Activated naive CD4-positive, alpha-beta T cell treated with anti-CD3 and anti-CD28 coated beads, Interleukin-2, amount 50 U/mL, for 72 hours (primary cell): ENCODE results near the gene WASF2. TPM values are rescaled to one million over a fixed set of nuclear protein-coding genes. Genes with fewer than 3 reads are reported as not detected.
A peak's percentile ranks its signal among the peaks of the same experiment; 100 is the strongest.

Source experiments
- ATAC-seq, 2 donors: fragments of 150-1000 bp; cut with Tn5 transposase; 2 replicates each; pipeline ENCODE4 v1.10.0; 2021; ENCODE audit warnings: mild to moderate bottlenecking in 2 of 2, moderate library complexity in 2 of 2
- DNase-seq, 2 donors: peaks; one replicate each; pipeline ENCODE4 v3.0.0; 2021 to 2022; ENCODE audit warnings: low spot score in 2 of 2
- H3K27ac Mint-ChIP-seq, 2 donors: one replicate each; pipeline ENCODE4 v1.8.0; 2022; ENCODE audit warnings: mild to moderate bottlenecking in 2 of 2, mixed read lengths in 2 of 2
- H3K36me3 Mint-ChIP-seq, 2 donors: one replicate each; pipeline ENCODE4 v1.8.0; 2022; ENCODE audit warnings: mixed read lengths in 2 of 2
- H3K9me3 Mint-ChIP-seq, 2 donors: one replicate each; pipeline ENCODE4 v1.8.0; 2022; ENCODE audit warnings: mixed read lengths in 2 of 2
- total RNA-seq, 2 donors: library from RNA; stranded (reverse); gene quantifications; one replicate each; pipeline ENCODE4 v1.2.3, GENCODE V29; 2022

The WASF2 gene
- total RNA-seq, 2 donors from 2014 or later: 97.8 to 116 TPM

- H3K9me3 Mint-ChIP-seq: no peaks in the 10 kb centered on the region
- DNase-seq (no peak), ATAC-seq (no peak)
- H3K27ac Mint-ChIP-seq: no peak overlapping the region
- no peaks in the 10 kb centered on the region for H3K36me3 Mint-ChIP-seq
Observed at GRCh38 chr1:27358928-27359313, 131.0 kb downstream of the WASF2 start.

DNA sequence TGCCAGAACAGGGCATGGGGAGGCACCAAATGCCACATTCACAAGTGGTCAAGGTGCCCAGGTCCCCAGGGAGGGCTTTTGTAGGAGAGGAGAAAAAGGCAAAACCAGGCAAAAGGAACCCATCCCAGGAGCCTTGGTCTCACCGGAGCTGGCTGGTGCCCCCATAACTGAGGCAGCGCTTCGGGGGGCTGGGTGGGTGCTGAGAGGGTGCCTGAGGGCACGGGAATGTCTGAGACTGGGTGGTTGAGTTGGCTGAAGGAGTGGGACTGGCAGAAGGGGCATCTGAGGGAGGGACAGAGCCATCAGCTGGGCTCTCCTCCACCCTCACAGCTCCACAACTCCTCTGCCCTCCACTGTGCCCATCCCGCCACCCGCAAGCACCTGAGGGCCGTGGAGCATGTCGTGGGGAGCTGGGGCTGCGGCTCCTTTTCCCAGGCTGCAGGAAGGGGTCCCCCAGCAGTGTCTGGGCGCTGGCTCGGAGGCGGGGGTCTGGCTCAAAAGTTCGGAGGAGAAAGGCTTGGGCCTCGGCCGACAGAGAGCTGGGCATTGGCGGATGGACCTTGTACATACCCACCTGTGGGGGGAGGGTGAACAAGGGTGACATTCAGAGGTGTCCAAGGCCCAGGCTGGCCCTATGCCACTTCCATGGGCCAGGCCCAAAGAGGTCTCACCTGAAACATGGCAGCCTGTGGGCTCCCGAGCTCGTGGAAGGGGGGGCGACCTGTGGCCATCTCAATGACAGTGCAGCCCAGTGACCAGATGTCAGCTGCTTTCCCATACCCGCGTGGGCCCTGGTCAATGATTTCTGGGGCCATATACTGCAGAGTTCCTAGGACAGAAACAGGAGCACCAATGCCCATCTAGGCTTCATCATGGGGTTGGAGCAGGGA, 131.7 kb downstream of the WASF2 start:
- H3K9me3 Mint-ChIP-seq: no peaks in the 10 kb centered on the region
- DNase-seq (no peak), ATAC-seq (no peak)
- no peaks in the 10 kb centered on the region for H3K36me3 Mint-ChIP-seq
- H3K27ac Mint-ChIP-seq: peak overlapping the region in 1 of 2 donors; percentile 59

DNA sequence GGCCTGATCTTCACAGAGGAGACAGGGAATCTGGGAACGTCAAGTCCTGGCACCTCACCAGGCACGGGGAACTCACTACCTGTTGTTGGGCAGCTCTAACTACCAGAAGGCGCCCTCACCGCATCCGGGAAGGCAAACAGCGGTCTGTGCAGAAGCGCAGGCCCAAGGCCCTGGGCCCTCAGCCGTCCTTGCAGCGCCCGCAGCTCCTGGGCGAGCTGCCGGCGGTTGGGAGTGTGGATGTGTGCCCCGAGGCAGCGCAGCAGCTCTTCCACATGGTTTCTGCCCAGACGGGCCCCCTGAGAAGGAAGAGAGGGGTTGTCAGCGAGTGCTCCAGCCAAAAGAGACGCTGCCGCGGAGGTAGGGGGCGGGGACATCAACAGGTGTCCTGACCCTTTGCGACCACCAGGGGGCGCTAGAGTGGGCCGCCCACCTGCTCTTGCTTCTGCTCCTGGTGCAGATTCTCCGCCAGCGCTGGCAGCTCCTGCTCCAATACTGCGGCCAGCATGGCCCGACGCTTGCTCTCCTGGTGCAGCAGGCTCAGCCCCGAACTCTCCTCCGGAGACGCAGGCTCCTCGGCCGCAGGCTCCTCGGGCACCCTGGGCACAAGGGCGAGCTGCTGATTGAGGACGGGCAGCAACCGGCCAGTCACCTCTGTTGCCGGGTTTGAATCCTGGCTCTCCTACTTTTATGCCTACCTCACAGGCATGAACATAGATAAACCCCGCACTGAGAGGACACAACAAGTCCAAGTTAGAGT, 132.5 kb downstream of the WASF2 start:
- DNase-seq (peak; percentile 83 to 84), ATAC-seq (peak; percentile 76 to 78)
- no peaks in the 10 kb centered on the region for H3K9me3 Mint-ChIP-seq
- H3K27ac Mint-ChIP-seq: peak overlapping the region in 1 of 2 donors; percentile 59
- no peaks in the 10 kb centered on the region for H3K36me3 Mint-ChIP-seq

GRCh38 chr1:27356619-27357280, 133.2 kb downstream of the WASF2 start:
- H3K9me3 Mint-ChIP-seq: no peaks in the 10 kb centered on the region
- DNase-seq: no peak
- H3K36me3 Mint-ChIP-seq: no peaks in the 10 kb centered on the region
- H3K27ac Mint-ChIP-seq: peak overlapping the region; percentile 50 to 59
- ATAC-seq: peak; percentile 5 to 52

DNA sequence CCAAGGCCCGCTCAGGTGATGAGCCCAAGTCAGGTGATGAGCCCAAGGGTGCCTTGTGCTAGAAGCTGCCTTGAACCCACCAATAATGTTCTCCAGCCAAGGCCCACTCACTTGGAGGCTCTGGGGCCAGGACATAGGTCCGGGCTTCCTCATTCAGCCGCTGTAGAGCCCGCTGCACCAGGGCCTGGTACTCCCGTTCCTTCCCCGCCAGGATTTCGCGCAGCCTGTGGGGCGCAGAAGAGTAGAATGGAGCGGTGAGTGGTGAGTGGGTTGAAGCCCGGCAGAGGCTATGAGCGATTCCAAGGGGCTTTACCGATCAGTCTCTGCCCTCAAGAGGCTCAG, 133.7 kb downstream of the WASF2 start:
- DNase-seq (no peak), ATAC-seq (no peak)
- H3K36me3 Mint-ChIP-seq: no peaks in the 10 kb centered on the region
- H3K27ac Mint-ChIP-seq: peak overlapping the region in 1 of 2 donors; percentile 59
- no peaks in the 10 kb centered on the region for H3K9me3 Mint-ChIP-seq

DNA sequence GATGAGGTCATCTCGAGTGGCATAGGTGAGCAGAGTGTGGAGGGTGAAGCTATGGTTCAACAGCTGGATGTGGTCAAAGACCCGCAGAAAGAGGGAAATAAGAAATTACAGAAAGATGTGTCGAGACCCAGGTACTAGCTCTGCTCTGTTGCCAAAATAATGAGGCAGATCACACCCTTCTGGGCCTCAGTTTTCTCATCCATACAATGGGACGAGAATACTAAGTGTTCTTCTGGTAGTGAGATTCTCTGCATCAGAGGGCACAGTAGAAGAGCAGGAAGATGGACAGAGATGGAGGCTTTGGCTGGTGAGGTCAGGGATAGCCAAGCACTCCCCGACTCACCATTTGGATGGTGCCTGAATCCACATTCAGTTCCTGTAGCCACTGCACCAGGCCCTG, 134.3 kb downstream of the WASF2 start:
- Mint-ChIP-seq H3K9me3 (no peaks in the 10 kb centered on the region), H3K36me3 (no peaks in the 10 kb centered on the region), H3K27ac (peak overlapping the region in 1 of 2 donors; percentile 63)
- DNase-seq (no peak), ATAC-seq (no peak)

Other genes with a start within 250 kb of the WASF2 start
- gene TMEM222, start 168.0 kb downstream of the WASF2 start, total RNA-seq: 10 to 100 TPM; 26.9 to 29.8 TPM
- gene SYTL1, start 148.1 kb downstream of the WASF2 start, total RNA-seq: 10 to 100 TPM; 15.6 to 35.1 TPM
- 10 to 100 TPM in 1 of 2 donors, 1 to 10 TPM in 1; 5.5 to 14.7 TPM for gene MAP3K6, start 123.2 kb downstream of the WASF2 start, total RNA-seq
- gene FCN3, start 115.3 kb downstream of the WASF2 start, total RNA-seq: not detected
- gene CD164L2, start 106.8 kb downstream of the WASF2 start, total RNA-seq: not detected
- gene GPR3, start 97.5 kb downstream of the WASF2 start, total RNA-seq: under 1 TPM; 0.25 to 0.72 TPM
- 10 to 100 TPM; 12.8 to 16.5 TPM for gene AHDC1, start 114.0 kb upstream of the WASF2 start, total RNA-seq
- gene FGR, start 145.0 kb upstream of the WASF2 start, total RNA-seq: under 1 TPM; 0.29 to 0.68 TPM
- gene IFI6, start 182.0 kb upstream of the WASF2 start, total RNA-seq: 100 to 1,000 TPM in 1 of 2 donors, 10 to 100 TPM in 1; 55.4 to 110 TPM
- 10 to 100 TPM in 1 of 2 donors, 1 to 10 TPM in 1; 5.7 to 10.4 TPM for gene FAM76A, start 235.8 kb upstream of the WASF2 start, total RNA-seq